Measurements from ENCODE around the gene ERC1.

- TF ChIP-seq CTCF (IDR thresholded peaks at IDR 0.05), result no peak
- no peak for TF ChIP-seq POLR2A (IDR thresholded peaks at IDR 0.05; ENCODE audit: low read depth)
- no peak for TF ChIP-seq EP300 (IDR thresholded peaks at IDR 0.05)
Measured at GRCh38 chr12:1170411-1170810, 179.4 kb downstream of the ERC1 start.

Measured in esophagus muscularis mucosa (tissue), 4 donors.